ENCODE results near the gene TOR4A. TPM values are rescaled to one million over a fixed set of nuclear protein-coding genes. Genes with fewer than 3 reads are reported as not detected.

The TOR4A gene
- total RNA-seq, 2 donors from 2014 or later = 14.2 to 18.9 TPM

DNA sequence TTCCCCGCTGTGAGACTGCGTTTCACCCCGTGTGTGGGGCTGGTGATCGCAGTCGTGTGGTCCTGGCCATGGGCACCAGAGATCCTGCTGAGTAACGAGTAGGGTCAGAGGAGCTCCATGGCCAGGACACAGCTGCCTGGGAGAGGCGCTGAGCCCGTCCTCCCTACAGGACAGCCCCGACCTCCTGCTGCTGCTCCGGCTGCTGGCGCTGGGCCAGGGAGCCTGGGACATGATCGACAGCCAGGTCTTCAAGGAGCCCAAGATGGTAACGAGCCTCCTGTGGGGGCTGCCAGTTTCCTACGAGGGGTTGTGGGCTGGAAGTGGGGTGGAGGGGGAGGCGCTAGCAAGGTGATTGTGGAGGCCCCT is 11.4 kb upstream of the TOR4A start:
- H3K36me3 Mint-ChIP-seq (ENCODE audit: low read depth) = peaks cover 37% of the 10 kb centered on the region

DNA sequence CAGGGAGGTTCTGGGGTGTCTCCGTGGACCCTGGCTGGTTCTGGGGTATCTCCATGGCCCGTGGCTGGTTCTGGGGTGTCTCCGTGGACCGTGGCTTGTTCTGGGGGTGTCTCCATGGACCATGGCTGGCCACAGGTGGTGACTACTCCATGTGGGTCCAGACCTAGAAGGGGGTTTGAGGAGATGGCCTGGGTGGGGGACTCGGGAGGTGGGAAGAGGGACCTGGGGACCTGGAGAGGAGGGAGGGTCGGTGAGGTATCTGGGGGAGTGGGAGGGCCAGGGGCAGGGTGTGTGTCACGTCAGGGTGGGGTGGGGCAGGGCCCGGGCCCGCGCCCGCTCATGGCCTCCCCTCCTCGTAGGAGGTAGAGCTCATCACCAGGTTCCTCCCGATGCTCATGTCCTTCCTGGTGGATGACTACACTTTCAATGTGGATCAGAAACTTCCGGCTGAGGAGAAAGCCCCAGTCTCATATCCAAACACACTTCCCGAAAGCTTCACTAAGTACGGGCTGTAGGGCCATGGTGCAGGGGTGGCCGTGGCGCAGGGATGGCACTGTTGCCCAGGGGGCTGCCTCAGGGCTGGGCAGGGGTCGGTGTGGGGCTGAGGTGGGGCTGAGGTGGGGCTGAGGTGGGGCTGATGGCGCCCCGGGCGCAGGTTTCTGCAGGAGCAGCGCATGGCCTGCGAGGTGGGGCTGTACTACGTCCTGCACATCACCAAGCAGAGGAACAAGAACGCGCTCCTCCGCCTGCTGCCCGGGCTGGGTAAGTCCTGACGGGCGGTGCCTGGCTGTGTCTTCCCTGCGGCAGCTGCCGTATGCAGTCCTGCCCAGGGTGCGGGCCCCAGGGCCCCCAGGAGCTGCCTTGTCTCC is 10.7 kb upstream of the TOR4A start:
- H3K36me3 Mint-ChIP-seq (ENCODE audit: low read depth) = peaks cover 35% of the 10 kb centered on the region
- DNase-seq = no peak
- WGBS, 2 experiments (ENCODE audit: insufficient coverage in 1 of 2, insufficient read length in 1 of 2) = 90 to 94% methylated on average over 18 to 34 of the region's 34 CpGs

More for the DNA sequence above, 11.4 kb upstream of the TOR4A start:
- Histone ChIP-seq H3K9me3 (ENCODE audit: control insufficient read depth, low read length) (no peaks in the 10 kb centered on the region), H3K9ac (ENCODE audit: extremely low read depth, low read length, poor library complexity, severe bottlenecking) (no peak overlapping the region), H3K27me3 (ENCODE audit: control insufficient read depth, insufficient read depth, low read length, poor library complexity, severe bottlenecking) (no peaks in the 10 kb centered on the region), H3K4me3 (ENCODE audit: low read length) (no peak overlapping the region), H3K36me3 (ENCODE audit: control insufficient read depth, insufficient read depth, low read length) (peaks cover 47% of the 10 kb centered on the region), H3K4me1 (ENCODE audit: control insufficient read depth, insufficient read depth, low read length) (no peaks in the 10 kb centered on the region), H3K27ac (ENCODE audit: low read depth, low read length) (no peak overlapping the region)
- Mint-ChIP-seq H3K27ac (no peak overlapping the region), H3K4me1 (no peaks in the 10 kb centered on the region), H3K27me3 (ENCODE audit: insufficient read depth) (no peaks in the 10 kb centered on the region), H3K9me3 (no peaks in the 10 kb centered on the region), H3K4me3 (no peak overlapping the region)
- no peak for DNase-seq
- 97 to 99% methylated on average over 13 to 15 of the region's 15 CpGs for WGBS, 2 experiments (ENCODE audit: insufficient coverage in 1 of 2, insufficient read length in 1 of 2)
- TF ChIP-seq, protein P1, sequence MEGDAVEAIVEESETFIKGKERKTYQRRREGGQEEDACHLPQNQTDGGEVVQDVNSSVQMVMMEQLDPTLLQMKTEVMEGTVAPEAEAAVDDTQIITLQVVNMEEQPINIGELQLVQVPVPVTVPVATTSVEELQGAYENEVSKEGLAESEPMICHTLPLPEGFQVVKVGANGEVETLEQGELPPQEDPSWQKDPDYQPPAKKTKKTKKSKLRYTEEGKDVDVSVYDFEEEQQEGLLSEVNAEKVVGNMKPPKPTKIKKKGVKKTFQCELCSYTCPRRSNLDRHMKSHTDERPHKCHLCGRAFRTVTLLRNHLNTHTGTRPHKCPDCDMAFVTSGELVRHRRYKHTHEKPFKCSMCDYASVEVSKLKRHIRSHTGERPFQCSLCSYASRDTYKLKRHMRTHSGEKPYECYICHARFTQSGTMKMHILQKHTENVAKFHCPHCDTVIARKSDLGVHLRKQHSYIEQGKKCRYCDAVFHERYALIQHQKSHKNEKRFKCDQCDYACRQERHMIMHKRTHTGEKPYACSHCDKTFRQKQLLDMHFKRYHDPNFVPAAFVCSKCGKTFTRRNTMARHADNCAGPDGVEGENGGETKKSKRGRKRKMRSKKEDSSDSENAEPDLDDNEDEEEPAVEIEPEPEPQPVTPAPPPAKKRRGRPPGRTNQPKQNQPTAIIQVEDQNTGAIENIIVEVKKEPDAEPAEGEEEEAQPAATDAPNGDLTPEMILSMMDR (conservative IDR thresholded peaks at IDR 0.05) = no peak

DNA sequence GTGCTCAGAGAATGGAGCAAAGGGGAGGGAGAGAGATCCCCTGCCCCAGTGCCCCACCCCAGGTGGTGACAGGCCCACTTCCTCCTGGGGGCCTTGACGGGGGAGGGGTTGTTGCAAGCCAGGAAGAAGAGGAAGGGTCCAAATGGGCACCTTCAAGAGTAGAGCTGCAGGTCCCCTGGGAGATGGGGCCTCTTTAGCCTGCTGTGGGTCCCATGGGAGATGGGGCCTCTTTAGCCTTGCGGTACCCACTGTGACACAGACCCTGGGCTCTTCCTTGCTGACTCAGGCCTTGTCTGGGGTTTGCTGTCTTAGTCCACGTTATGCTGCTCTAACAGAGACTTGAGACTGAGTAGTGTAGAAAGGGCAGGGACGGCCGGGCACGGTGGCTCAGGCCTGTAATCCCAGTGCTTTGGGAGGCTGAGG is 9.6 kb upstream of the TOR4A start:
- peaks cover 32% of the 10 kb centered on the region for H3K36me3 Mint-ChIP-seq (ENCODE audit: low read depth)
- peaks cover 49% of the 10 kb centered on the region for H3K36me3 ChIP-seq (ENCODE audit: control insufficient read depth, insufficient read depth, low read length)
- no peaks in the 10 kb centered on the region for H3K9me3 Mint-ChIP-seq
- no peak overlapping the region for H3K27ac Mint-ChIP-seq
- WGBS, 2 experiments (ENCODE audit: insufficient coverage in 1 of 2, insufficient read length in 1 of 2) = 94 to 99% methylated on average over 5 to 6 of the region's 6 CpGs
- no peak overlapping the region for H3K4me3 Mint-ChIP-seq
- no peaks in the 10 kb centered on the region for H3K9me3 ChIP-seq (ENCODE audit: control insufficient read depth, low read length)
- H3K9ac ChIP-seq (ENCODE audit: extremely low read depth, low read length, poor library complexity, severe bottlenecking) = no peak overlapping the region
- H3K27me3 ChIP-seq (ENCODE audit: control insufficient read depth, insufficient read depth, low read length, poor library complexity, severe bottlenecking) = no peaks in the 10 kb centered on the region
- H3K4me1 ChIP-seq (ENCODE audit: control insufficient read depth, insufficient read depth, low read length) = no peaks in the 10 kb centered on the region
- no peaks in the 10 kb centered on the region for H3K27me3 Mint-ChIP-seq (ENCODE audit: insufficient read depth)
- no peak overlapping the region for H3K27ac ChIP-seq (ENCODE audit: low read depth, low read length)
- TF ChIP-seq, protein P1 (conservative IDR thresholded peaks at IDR 0.05) = no peak
- no peaks in the 10 kb centered on the region for H3K4me1 Mint-ChIP-seq
- DNase-seq = no peak
- H3K4me3 ChIP-seq (ENCODE audit: low read length) = no peak overlapping the region

More for the DNA sequence above, 10.7 kb upstream of the TOR4A start:
- Mint-ChIP-seq H3K4me1 (no peaks in the 10 kb centered on the region), H3K27ac (no peak overlapping the region), H3K9me3 (no peaks in the 10 kb centered on the region), H3K27me3 (ENCODE audit: insufficient read depth) (no peaks in the 10 kb centered on the region), H3K4me3 (no peak overlapping the region)
- H3K27me3 ChIP-seq (ENCODE audit: control insufficient read depth, insufficient read depth, low read length, poor library complexity, severe bottlenecking) = no peaks in the 10 kb centered on the region
- no peaks in the 10 kb centered on the region for H3K4me1 ChIP-seq (ENCODE audit: control insufficient read depth, insufficient read depth, low read length)
- no peak overlapping the region for H3K9ac ChIP-seq (ENCODE audit: extremely low read depth, low read length, poor library complexity, severe bottlenecking)
- peaks cover 47% of the 10 kb centered on the region for H3K36me3 ChIP-seq (ENCODE audit: control insufficient read depth, insufficient read depth, low read length)
- H3K9me3 ChIP-seq (ENCODE audit: control insufficient read depth, low read length) = no peaks in the 10 kb centered on the region
- H3K4me3 ChIP-seq (ENCODE audit: low read length) = no peak overlapping the region
- TF ChIP-seq, protein P1 (conservative IDR thresholded peaks at IDR 0.05) = no peak
- H3K27ac ChIP-seq (ENCODE audit: low read depth, low read length) = no peak overlapping the region

Measured in endodermal cell (in vitro differentiated cells).